GM18858 (cell line): ENCODE data around the gene HES6.

Experiments used
- ATAC-seq: cut with Tn5 transposase; IDR thresholded peaks from one replicate; pipeline ENCODE4 v1.9.1; 2021; ENCODE audit not compliant: unreplicated experiment

HES6 gene

GRCh38 chr2:238237431-238238135, 2.3 kb downstream of the HES6 start:
- ATAC-seq: no peak

GRCh38 chr2:238236571-238236970, 3.3 kb downstream of the HES6 start:
- no peak for ATAC-seq

GRCh38 chr2:238235856-238236255, 4.0 kb downstream of the HES6 start:
- no peak for ATAC-seq

- ATAC-seq: no peak
Measured at GRCh38 chr2:238235331-238235732, 4.5 kb downstream of the HES6 start.

GRCh38 chr2:238233625-238234024, 6.2 kb downstream of the HES6 start:
- ATAC-seq: no peak

- no peak for ATAC-seq
Measured at GRCh38 chr2:238231809-238232208, 8.0 kb downstream of the HES6 start.

- no peak for ATAC-seq
Measured at GRCh38 chr2:238231251-238231793, 8.5 kb downstream of the HES6 start.

GRCh38 chr2:238230699-238231098, 9.1 kb downstream of the HES6 start:
- ATAC-seq: no peak

- no peak for ATAC-seq
Measured at GRCh38 chr2:238228700-238229099, 11.1 kb downstream of the HES6 start.

- no peak for ATAC-seq
Measured at GRCh38 chr2:238227587-238228032, 12.2 kb downstream of the HES6 start.

- ATAC-seq: no peak
Measured at GRCh38 chr2:238226698-238227586, 12.9 kb downstream of the HES6 start.

GRCh38 chr2:238225911-238226697, 13.7 kb downstream of the HES6 start:
- ATAC-seq: no peak

- no peak for ATAC-seq
Measured at GRCh38 chr2:238225121-238225520, 14.7 kb downstream of the HES6 start.

GRCh38 chr2:238224356-238225035, 15.3 kb downstream of the HES6 start:
- ATAC-seq: no peak

GRCh38 chr2:238220892-238221521, 18.8 kb downstream of the HES6 start:
- no peak for ATAC-seq

GRCh38 chr2:238220274-238220891, 19.5 kb downstream of the HES6 start:
- ATAC-seq: no peak

- no peak for ATAC-seq
Measured at GRCh38 chr2:238216651-238217184, 23.1 kb downstream of the HES6 start.

GRCh38 chr2:238207006-238207405, 32.8 kb downstream of the HES6 start:
- ATAC-seq: no peak

- ATAC-seq: no peak
Measured at GRCh38 chr2:238203973-238204683, 35.7 kb downstream of the HES6 start.
